Loucy (cell line): ENCODE results near the gene GATA5.

Experiments
- H2AFZ ChIP-seq: fragments of 200-600 bp; sonication (generic); 2 replicates; pipeline ENCODE4 v1.6.0; 2016; ENCODE audit warnings: antibody characterized with exemption, mild to moderate bottlenecking, low read length, moderate library complexity
- H3F3A ChIP-seq: fragments of 200-600 bp; 2 replicates; pipeline ENCODE4 v1.6.0; 2016; ENCODE audit warnings: antibody characterized with exemption, low read depth, mild to moderate bottlenecking
- H3K27me3 ChIP-seq: fragments of 200-600 bp; sonication (generic); 2 replicates; pipeline ENCODE4 v1.6.1; 2014; ENCODE audit warnings: low read length, mild to moderate bottlenecking; ENCODE audit not compliant: insufficient read depth, poor library complexity, severe bottlenecking
- H3K36me3 ChIP-seq: fragments of 200-600 bp; sonication (generic); 2 replicates; pipeline ENCODE4 v1.6.1; 2016; ENCODE audit warnings: low read length; ENCODE audit not compliant: insufficient read depth
- H3K4me1 ChIP-seq: fragments of 200-600 bp; sonication (generic); 2 replicates; pipeline ENCODE4 v1.5.1; 2014; ENCODE audit warnings: low read length, mild to moderate bottlenecking; ENCODE audit not compliant: insufficient read depth, poor library complexity, severe bottlenecking
- H3K4me2 ChIP-seq: fragments of 200-600 bp; sonication (generic); 2 replicates; pipeline ENCODE4 v1.6.0; 2014; ENCODE audit warnings: antibody characterized with exemption, low read length, low read depth, mild to moderate bottlenecking; ENCODE audit not compliant: poor library complexity, severe bottlenecking
- H3K4me3 ChIP-seq: fragments of 200-600 bp; sonication (generic); 2 replicates; pipeline ENCODE4 v1.5.1; 2014; ENCODE audit warnings: low read length, mild to moderate bottlenecking, mixed read lengths; ENCODE audit not compliant: poor library complexity, severe bottlenecking
- H3K79me2 ChIP-seq: fragments of 200-600 bp; sonication (generic); 2 replicates; pipeline ENCODE4 v1.6.1; 2014; ENCODE audit warnings: low read length; ENCODE audit not compliant: insufficient read depth
- H3K9ac ChIP-seq: fragments of 200-600 bp; sonication (generic); 2 replicates; pipeline ENCODE4 v1.6.0; 2014; ENCODE audit warnings: mild to moderate bottlenecking, low read depth, low read length, moderate library complexity; ENCODE audit not compliant: poor library complexity, severe bottlenecking
- H3K9me2 ChIP-seq: fragments of 200-600 bp; sonication (generic); replicated peaks from 2 replicates; pipeline ENCODE4 v1.6.1; 2016; ENCODE audit warnings: low read depth, low read length, mixed read lengths
- H3K9me3 ChIP-seq: fragments of 200-600 bp; sonication (generic); 2 replicates; pipeline ENCODE4 v1.6.1; 2014; ENCODE audit warnings: mild to moderate bottlenecking, antibody characterized with exemption, low read length, low read depth; ENCODE audit not compliant: insufficient read depth
- H4K20me1 ChIP-seq: fragments of 200-600 bp; sonication (generic); 2 replicates; pipeline ENCODE4 v1.6.0; 2014; ENCODE audit warnings: antibody characterized with exemption, low read length, mild to moderate bottlenecking; ENCODE audit not compliant: insufficient read depth, poor library complexity, severe bottlenecking
- CTCF ChIP-seq: fragments of 200-600 bp; sonication (generic); conservative IDR thresholded peaks from 2 replicates; pipeline ENCODE4 v1.5.1; 2014; ENCODE audit warnings: mild to moderate bottlenecking, antibody characterized with exemption, low read length
- EZH2phosphoT487 ChIP-seq: fragments of 200-600 bp; IDR thresholded peaks from 2 replicates; pipeline ENCODE4 v1.6.1; 2018; ENCODE audit warnings: antibody characterized with exemption, mild to moderate bottlenecking, moderate library complexity, borderline replicate concordance

Gene GATA5

GRCh38 chr20:62513991-62514390 is 38.2 kb upstream of the GATA5 start:
- Histone ChIP-seq H2AFZ (no peak overlapping the region), H4K20me1 (no peaks in the 10 kb centered on the region), H3K36me3 (no peaks in the 10 kb centered on the region), H3K4me2 (no peak overlapping the region), H3K27me3 (no peaks in the 10 kb centered on the region), H3K4me1 (peaks cover 10% of the 10 kb centered on the region), H3K9me2 (no peaks in the 10 kb centered on the region), H3K9ac (no peak overlapping the region), H3K79me2 (no peaks in the 10 kb centered on the region), H3F3A (no peaks in the 10 kb centered on the region), H3K4me3 (no peak overlapping the region), H3K9me3 (no peaks in the 10 kb centered on the region)
- TF ChIP-seq EZH2phosphoT487 (no peak), CTCF (no peak)

GRCh38 chr20:62511915-62512610 is 36.3 kb upstream of the GATA5 start:
- no peaks in the 10 kb centered on the region for H3K9me2 ChIP-seq
- no peak overlapping the region for H3K9ac ChIP-seq
- no peak overlapping the region for H3K4me2 ChIP-seq
- no peak overlapping the region for H2AFZ ChIP-seq
- H3K4me3 ChIP-seq = no peak overlapping the region
- no peaks in the 10 kb centered on the region for H4K20me1 ChIP-seq
- H3K36me3 ChIP-seq = no peaks in the 10 kb centered on the region
- no peaks in the 10 kb centered on the region for H3F3A ChIP-seq
- peaks cover 10% of the 10 kb centered on the region for H3K4me1 ChIP-seq
- no peaks in the 10 kb centered on the region for H3K27me3 ChIP-seq
- H3K79me2 ChIP-seq = no peaks in the 10 kb centered on the region
- no peaks in the 10 kb centered on the region for H3K9me3 ChIP-seq
- no peak for TF ChIP-seq EZH2phosphoT487
- no peak for TF ChIP-seq CTCF

GRCh38 chr20:62511300-62511914 is 35.6 kb upstream of the GATA5 start:
- Histone ChIP-seq H3K4me2 (no peak overlapping the region), H3K4me3 (no peak overlapping the region), H2AFZ (no peak overlapping the region), H3K79me2 (no peaks in the 10 kb centered on the region), H3K36me3 (no peaks in the 10 kb centered on the region), H3K27me3 (no peaks in the 10 kb centered on the region), H4K20me1 (no peaks in the 10 kb centered on the region), H3K9ac (no peak overlapping the region), H3F3A (no peaks in the 10 kb centered on the region), H3K9me3 (no peaks in the 10 kb centered on the region), H3K4me1 (peaks cover 10% of the 10 kb centered on the region), H3K9me2 (no peaks in the 10 kb centered on the region)
- TF ChIP-seq CTCF (no peak), EZH2phosphoT487 (no peak)
